Gastroesophageal sphincter (tissue), 4 donors: Measurements from ENCODE around the gene CCL16. TPM values are rescaled to one million over a fixed set of nuclear protein-coding genes. Genes with fewer than 3 reads are reported as not detected.

ENCODE experiments used
- ATAC-seq: fragments of 150-250 bp; one replicate; pipeline ENCODE4 v1.9.1; 2016; ENCODE audit warnings: mild to moderate bottlenecking, moderate library complexity
- H3K27ac ChIP-seq, 4 donors: fragments of 200-600 bp; sonication (generic) in 3 of 4; 1 replicate in 3 of 4; 2 replicates in 1 of 4; pipeline ENCODE4 v1.5.1; 2016 to 2019
- H3K27me3 ChIP-seq: fragments of 200-600 bp; sonication (generic); one replicate; pipeline ENCODE4 v1.5.1; 2019
- H3K36me3 ChIP-seq, 2 donors: fragments of 200-600 bp; sonication (generic); one replicate each; pipeline ENCODE4 v1.5.1; 2019; ENCODE audit warnings: control low read depth in 1 of 2
- H3K4me1 ChIP-seq, 3 donors: fragments of 200-600 bp; sonication (generic); 1 replicate in 2 of 3; 2 replicates in 1 of 3; pipeline ENCODE4 v1.5.1; 2016 to 2019; ENCODE audit warnings: control low read depth in 2 of 3
- H3K4me3 ChIP-seq, 2 donors: fragments of 200-600 bp; sonication (generic); one replicate each; pipeline ENCODE4 v1.5.1; 2019; ENCODE audit warnings: mild to moderate bottlenecking in 1 of 2, moderate library complexity in 1 of 2
- H3K9me3 ChIP-seq, 3 donors: fragments of 200-600 bp; sonication (generic); one replicate each; pipeline ENCODE4 v1.5.1; 2017 to 2019; ENCODE audit warnings: control low read depth in 2 of 3
- CTCF ChIP-seq, 4 experiments: fragments of 200-600 bp in 2 of 4; fragments of 450-650 bp in 2 of 4; sonication (generic) in 1 of 4; IDR thresholded peaks; one replicate each; pipeline ENCODE4 v1.5.1; 2017 to 2019; ENCODE audit warnings: antibody characterized with exemption in 4 of 4, mild to moderate bottlenecking in 2 of 4, moderate library complexity in 2 of 4
- EP300 ChIP-seq: sonication (generic); formaldehyde crosslinking; IDR thresholded peaks from one replicate; pipeline ENCODE4 v1.6.1; 2017; ENCODE audit warnings: antibody characterized with exemption, mild to moderate bottlenecking
- POLR2A ChIP-seq, 2 donors: fragments of 450-650 bp; IDR thresholded peaks; one replicate each; pipeline ENCODE4 v1.6.1; 2017; ENCODE audit warnings: antibody characterized with exemption in 2 of 2, mild to moderate bottlenecking in 2 of 2, moderate library complexity in 1 of 2
- POLR2AphosphoS5 ChIP-seq: sonication (generic); formaldehyde crosslinking; IDR thresholded peaks from one replicate; pipeline ENCODE4 v1.6.1; 2017; ENCODE audit warnings: antibody characterized with exemption
- WGBS, 2 donors: methylation state at CpG; one replicate each; pipeline ENCODE4 v1.1.5; 2018; ENCODE audit warnings: low coverage in 1 of 2; 5-methylcytosine and 5-hydroxymethylcytosine counted together
- total RNA-seq, 4 donors: library from RNA; depleted of rRNA; stranded (reverse); fragments of >200 nt; gene quantifications; one replicate each; pipeline ENCODE4 v1.1.0, GENCODE V29; 2016

CCL16 gene
- total RNA-seq, 4 donors from 2014 or later: not detected

DNA sequence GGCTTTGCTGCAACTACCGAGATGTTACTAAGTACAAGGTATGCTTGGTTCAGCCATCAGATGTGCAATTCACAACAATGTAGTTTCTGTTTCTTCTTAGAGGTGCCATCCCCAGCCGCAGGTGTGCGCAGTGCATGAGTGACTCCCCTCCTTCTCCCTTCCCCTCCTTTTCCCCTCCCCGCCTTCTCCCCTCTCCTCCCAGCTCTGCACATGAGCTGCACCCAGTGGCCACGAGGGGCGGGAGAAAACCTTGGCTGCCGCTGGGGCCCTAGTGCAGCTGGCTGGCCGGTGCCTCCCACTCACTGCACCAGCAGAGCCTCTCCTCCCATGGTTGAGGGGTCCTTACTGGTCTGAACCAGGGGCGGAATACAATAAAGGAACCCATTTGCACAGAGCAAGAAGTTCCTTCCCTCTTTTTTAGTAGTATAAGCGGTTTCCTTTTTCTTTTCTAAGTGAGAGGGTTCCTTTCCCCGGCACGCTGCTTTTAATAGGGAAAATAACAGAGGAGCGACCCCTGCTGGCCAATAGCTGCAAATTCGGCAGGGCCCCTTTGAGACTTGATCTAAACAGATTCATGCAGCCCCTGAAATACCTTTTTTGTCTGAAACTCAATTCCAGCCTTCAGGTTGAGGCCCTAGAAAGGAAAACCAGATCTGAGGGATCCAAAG is 27.8 kb upstream of the CCL16 start:
- H3K27ac ChIP-seq: no peak overlapping the region
- TF ChIP-seq POLR2AphosphoS5 (no peak), CTCF (IDR thresholded peaks at IDR 0.05) (peak in 1 of 4 experiments; percentile 13)
- no peak overlapping the region for H3K4me3 ChIP-seq
- no peaks in the 10 kb centered on the region for H3K4me1 ChIP-seq
- 77 to 92% methylated on average over 5 to 11 of the region's 14 CpGs for WGBS, 2 donors
- H3K9me3 ChIP-seq: peaks cover 0 to 43% (median 0%) of the 10 kb centered on the region in 3 donors
- no peak for ATAC-seq
- H3K36me3 ChIP-seq: no peaks in the 10 kb centered on the region
- H3K27me3 ChIP-seq: peaks cover 12% of the 10 kb centered on the region

DNA sequence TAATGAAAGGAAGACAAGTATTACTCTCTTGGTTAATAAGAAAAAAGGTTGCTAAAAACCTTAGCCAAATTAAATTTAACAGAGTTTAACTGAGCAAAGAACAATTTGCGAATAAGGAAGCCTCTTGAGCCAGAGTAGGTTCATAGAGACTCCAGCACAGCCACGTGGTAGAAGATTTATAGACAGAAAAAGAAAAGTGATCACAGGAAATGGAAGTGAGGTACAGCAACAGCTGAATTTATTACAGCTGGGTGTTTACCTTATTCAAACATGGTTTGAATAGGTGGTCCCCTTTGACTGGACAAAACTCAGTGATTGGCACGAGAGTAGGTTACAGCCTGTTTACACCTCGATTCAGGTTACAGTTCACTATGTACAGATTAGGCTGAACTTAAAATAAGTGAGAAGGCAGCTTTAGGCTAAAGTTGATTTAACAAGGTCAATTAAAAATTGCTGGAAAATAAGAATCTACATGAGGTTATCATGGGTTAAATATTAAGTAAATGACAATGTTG is 23.4 kb upstream of the CCL16 start:
- peaks cover 0 to 20% (median 0%) of the 10 kb centered on the region in 3 donors for H3K9me3 ChIP-seq
- no peaks in the 10 kb centered on the region for H3K4me1 ChIP-seq
- no peak overlapping the region for H3K4me3 ChIP-seq
- no peaks in the 10 kb centered on the region for H3K27me3 ChIP-seq
- no peak for ATAC-seq
- no peak overlapping the region for H3K27ac ChIP-seq
- 23 to 37% methylated on average over 2 to 4 of the region's 4 CpGs for WGBS, 2 donors
- no peaks in the 10 kb centered on the region for H3K36me3 ChIP-seq
- TF ChIP-seq POLR2AphosphoS5 (no peak), EP300 (no peak), CTCF (IDR thresholded peaks at IDR 0.05) (no peak), POLR2A (IDR thresholded peaks at IDR 0.05) (no peak)

GRCh38 chr17:36002631-36003030 is 21.3 kb upstream of the CCL16 start:
- Histone ChIP-seq H3K27ac (no peak overlapping the region), H3K36me3 (no peaks in the 10 kb centered on the region), H3K9me3 (no peaks in the 10 kb centered on the region), H3K27me3 (peaks cover 10% of the 10 kb centered on the region), H3K4me1 (no peaks in the 10 kb centered on the region), H3K4me3 (no peak overlapping the region)
- WGBS, 2 donors: 65 to 90% methylated on average over 3 to 4 of the region's 7 CpGs
- TF ChIP-seq EP300: no peak
- TF ChIP-seq POLR2A (IDR thresholded peaks at IDR 0.05): no peak
- no peak for TF ChIP-seq POLR2AphosphoS5
- TF ChIP-seq CTCF (IDR thresholded peaks at IDR 0.05): no peak
- no peak for ATAC-seq

DNA sequence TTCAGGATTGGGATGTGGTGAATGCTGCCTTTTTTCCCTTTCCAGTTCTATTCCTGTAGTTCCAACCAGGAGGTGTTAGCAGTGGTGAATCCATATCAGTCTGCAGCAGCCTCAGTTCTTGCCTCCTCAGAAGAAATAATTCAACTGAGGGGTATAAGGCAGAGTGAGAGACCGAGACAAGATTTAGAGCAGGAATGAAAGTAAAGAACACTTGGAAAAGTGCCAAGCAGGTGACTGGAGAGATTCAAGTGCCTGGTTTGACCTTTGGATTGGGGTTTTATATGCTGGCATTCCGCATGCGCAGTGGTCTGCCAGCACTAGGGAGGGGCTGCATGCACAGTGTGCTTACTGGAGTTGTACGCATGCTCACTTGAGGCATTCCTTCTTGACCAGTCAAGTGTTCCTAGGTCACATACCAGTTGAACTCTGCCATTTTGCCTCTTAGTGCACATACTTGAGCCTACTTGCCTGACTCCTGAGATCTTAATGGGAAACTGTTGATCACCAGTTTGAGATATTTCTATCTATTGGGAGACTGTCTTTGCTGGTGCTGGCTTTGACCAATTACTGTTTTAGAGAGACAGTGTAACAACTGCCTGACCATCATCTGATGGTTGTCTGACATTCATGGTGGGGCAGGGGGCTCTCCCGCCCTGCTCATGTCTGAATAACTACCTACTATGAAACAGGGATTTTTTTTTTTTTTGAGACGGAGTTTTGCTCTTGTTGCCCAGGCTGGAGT is 20.7 kb upstream of the CCL16 start:
- no peak overlapping the region for H3K27ac ChIP-seq
- peaks cover 13% of the 10 kb centered on the region for H3K27me3 ChIP-seq
- TF ChIP-seq POLR2A (IDR thresholded peaks at IDR 0.05): no peak
- no peak for TF ChIP-seq POLR2AphosphoS5
- TF ChIP-seq EP300: no peak
- no peak for TF ChIP-seq CTCF (IDR thresholded peaks at IDR 0.05)
- no peak for ATAC-seq
- H3K4me3 ChIP-seq: no peak overlapping the region
- H3K9me3 ChIP-seq: no peaks in the 10 kb centered on the region
- whole genome bisulfite sequencing, 2 donors: 57 to 70% methylated on average over 1 to 5 of the region's 6 CpGs
- H3K36me3 ChIP-seq: no peaks in the 10 kb centered on the region
- no peaks in the 10 kb centered on the region for H3K4me1 ChIP-seq
